HG03558 (cell line): ENCODE results near the gene CEACAM18.
A peak's percentile ranks its signal among the peaks of the same experiment; 100 is the strongest.
"Not testable (repeated sequence)": the region's sequence is repeated elsewhere in the genome, so short reads cannot be mapped to it uniquely, and the experiment has no call there.

Experiments used
- ATAC-seq: cut with Tn5 transposase; IDR thresholded peaks from one replicate; pipeline ENCODE4 v1.9.1; 2021; ENCODE audit warnings: moderate number of reproducible peaks; ENCODE audit not compliant: unreplicated experiment; ENCODE audit errors: extremely low read depth

The CEACAM18 gene

GRCh38 chr19:51478381-51479234 is at the start of gene CEACAM18:
CEACAM18 (plus strand) TSS chr19:51478539.
- no peak for ATAC-seq

- ATAC-seq: no peak
These were observed 48.1 kb upstream of the CEACAM18 start for GRCh38 chr19:51430221-51430620.

- no peak for ATAC-seq
These were observed 47.2 kb upstream of the CEACAM18 start for GRCh38 chr19:51431124-51431523.

- no peak for ATAC-seq
These were observed 45.3 kb upstream of the CEACAM18 start for GRCh38 chr19:51433043-51433442.

GRCh38 chr19:51434456-51434855 is 43.9 kb upstream of the CEACAM18 start:
- ATAC-seq: no peak

- ATAC-seq: no peak
These were observed 39.3 kb upstream of the CEACAM18 start for GRCh38 chr19:51439021-51439465.

- no peak for ATAC-seq
These were observed 38.3 kb upstream of the CEACAM18 start for GRCh38 chr19:51440052-51440451.

GRCh38 chr19:51440846-51441409 is 37.4 kb upstream of the CEACAM18 start:
- ATAC-seq: peak; percentile 4

GRCh38 chr19:51441410-51442390 is 36.6 kb upstream of the CEACAM18 start:
- peak; percentile 60 for ATAC-seq

- not testable (repeated sequence) for ATAC-seq
These were observed 30.8 kb upstream of the CEACAM18 start for GRCh38 chr19:51447510-51447909.

- ATAC-seq: no peak
These were observed 30.3 kb upstream of the CEACAM18 start for GRCh38 chr19:51448011-51448410.

- no peak for ATAC-seq
These were observed 29.8 kb upstream of the CEACAM18 start for GRCh38 chr19:51448411-51449016.

- no peak for ATAC-seq
These were observed 27.5 kb upstream of the CEACAM18 start for GRCh38 chr19:51450730-51451307.

- no peak for ATAC-seq
These were observed 21.6 kb upstream of the CEACAM18 start for GRCh38 chr19:51456541-51457290.

GRCh38 chr19:51457351-51458013 is 20.9 kb upstream of the CEACAM18 start:
- no peak for ATAC-seq

- ATAC-seq: no peak
These were observed 20.2 kb upstream of the CEACAM18 start, which contains the start of gene SIGLEC8 for GRCh38 chr19:51458051-51458645. SIGLEC8 (minus strand) TSS chr19:51458454; CDS start chr19:51458387, 67 bp downstream.

GRCh38 chr19:51458899-51459505 is 19.3 kb upstream of the CEACAM18 start:
- no peak for ATAC-seq
